ENCODE results near the gene GREB1L. TPM values are rescaled to one million over a fixed set of nuclear protein-coding genes. Genes with fewer than 3 reads are reported as not detected.

GREB1L gene
- total RNA-seq, 6 experiments from 2014 or later = 1.9 to 10.8 (median 2.3) TPM

DNA sequence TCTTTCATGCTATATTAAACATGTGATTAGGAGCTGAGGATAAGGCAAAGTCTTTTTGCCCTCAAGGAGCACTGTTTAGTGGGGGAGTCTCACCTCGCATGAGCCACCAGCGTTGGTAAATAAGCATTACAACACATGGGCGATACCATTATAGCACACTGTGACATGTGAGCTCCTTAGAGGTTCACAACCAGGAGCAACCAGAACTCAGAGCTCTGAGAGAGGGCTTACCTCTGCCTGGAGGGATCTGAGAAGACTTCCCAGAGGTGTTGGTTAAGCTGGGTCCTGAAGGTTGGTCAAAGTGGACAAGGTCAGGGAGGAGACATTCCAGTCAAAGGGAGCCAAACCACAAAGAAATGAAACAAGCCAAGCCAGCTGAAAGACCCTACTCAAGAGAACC is 199.6 kb downstream of the GREB1L start:
- Mint-ChIP-seq H3K27ac (no peak overlapping the region), H3K9me3 (no peaks in the 10 kb centered on the region), H3K4me1 (ENCODE audit: low read depth) (peaks cover 36% of the 10 kb centered on the region), H3K36me3 (ENCODE audit: low read depth) (no peaks in the 10 kb centered on the region), H3K4me3 (no peak overlapping the region), H3K27me3 (ENCODE audit: insufficient read depth) (no peaks in the 10 kb centered on the region; the same call in 1 of the 2 replicates)
- DNase-seq = no peak
- TF ChIP-seq, protein P1, sequence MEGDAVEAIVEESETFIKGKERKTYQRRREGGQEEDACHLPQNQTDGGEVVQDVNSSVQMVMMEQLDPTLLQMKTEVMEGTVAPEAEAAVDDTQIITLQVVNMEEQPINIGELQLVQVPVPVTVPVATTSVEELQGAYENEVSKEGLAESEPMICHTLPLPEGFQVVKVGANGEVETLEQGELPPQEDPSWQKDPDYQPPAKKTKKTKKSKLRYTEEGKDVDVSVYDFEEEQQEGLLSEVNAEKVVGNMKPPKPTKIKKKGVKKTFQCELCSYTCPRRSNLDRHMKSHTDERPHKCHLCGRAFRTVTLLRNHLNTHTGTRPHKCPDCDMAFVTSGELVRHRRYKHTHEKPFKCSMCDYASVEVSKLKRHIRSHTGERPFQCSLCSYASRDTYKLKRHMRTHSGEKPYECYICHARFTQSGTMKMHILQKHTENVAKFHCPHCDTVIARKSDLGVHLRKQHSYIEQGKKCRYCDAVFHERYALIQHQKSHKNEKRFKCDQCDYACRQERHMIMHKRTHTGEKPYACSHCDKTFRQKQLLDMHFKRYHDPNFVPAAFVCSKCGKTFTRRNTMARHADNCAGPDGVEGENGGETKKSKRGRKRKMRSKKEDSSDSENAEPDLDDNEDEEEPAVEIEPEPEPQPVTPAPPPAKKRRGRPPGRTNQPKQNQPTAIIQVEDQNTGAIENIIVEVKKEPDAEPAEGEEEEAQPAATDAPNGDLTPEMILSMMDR (IDR thresholded peaks at IDR 0.05) = no peak

DNA sequence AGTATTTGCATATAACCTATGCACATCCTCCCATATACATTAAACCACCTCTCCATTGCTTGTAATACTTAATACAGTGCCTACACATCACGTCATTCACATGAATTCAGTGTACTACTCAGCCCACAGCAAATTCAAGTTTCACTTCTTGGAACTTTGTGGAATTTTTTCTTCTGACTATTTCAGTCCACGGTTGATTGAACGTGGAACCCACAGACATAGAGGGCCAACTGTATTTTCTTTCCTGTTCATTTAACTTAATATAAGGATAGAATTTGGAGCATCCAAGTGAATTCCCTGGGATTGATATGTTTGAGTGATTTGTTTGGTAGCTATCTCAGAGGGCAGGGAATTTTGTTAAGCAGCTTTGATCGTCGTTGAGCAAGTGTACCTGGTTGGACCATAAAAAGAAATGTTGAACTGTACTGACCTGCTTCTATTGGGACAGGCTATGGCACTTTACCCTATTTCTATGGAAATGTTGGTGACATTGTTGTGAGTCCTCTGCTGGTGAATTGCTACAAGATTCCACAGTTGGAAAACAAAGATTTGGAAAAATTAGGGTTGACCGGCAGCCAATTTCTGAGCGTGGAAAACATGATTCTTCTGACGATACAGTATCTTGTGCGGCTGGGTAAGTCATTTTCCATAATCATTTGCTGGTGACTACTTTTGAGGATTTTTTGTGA is 201.9 kb downstream of the GREB1L start:
- Mint-ChIP-seq H3K27ac (no peak overlapping the region), H3K4me1 (ENCODE audit: low read depth) (peaks cover 41% of the 10 kb centered on the region), H3K4me3 (no peak overlapping the region), H3K27me3 (ENCODE audit: insufficient read depth) (no peaks in the 10 kb centered on the region; the same call in 1 of the 2 replicates), H3K36me3 (ENCODE audit: low read depth) (no peaks in the 10 kb centered on the region), H3K9me3 (no peaks in the 10 kb centered on the region)
- TF ChIP-seq, protein P1 (IDR thresholded peaks at IDR 0.05) = no peak
- no peak for DNase-seq

DNA sequence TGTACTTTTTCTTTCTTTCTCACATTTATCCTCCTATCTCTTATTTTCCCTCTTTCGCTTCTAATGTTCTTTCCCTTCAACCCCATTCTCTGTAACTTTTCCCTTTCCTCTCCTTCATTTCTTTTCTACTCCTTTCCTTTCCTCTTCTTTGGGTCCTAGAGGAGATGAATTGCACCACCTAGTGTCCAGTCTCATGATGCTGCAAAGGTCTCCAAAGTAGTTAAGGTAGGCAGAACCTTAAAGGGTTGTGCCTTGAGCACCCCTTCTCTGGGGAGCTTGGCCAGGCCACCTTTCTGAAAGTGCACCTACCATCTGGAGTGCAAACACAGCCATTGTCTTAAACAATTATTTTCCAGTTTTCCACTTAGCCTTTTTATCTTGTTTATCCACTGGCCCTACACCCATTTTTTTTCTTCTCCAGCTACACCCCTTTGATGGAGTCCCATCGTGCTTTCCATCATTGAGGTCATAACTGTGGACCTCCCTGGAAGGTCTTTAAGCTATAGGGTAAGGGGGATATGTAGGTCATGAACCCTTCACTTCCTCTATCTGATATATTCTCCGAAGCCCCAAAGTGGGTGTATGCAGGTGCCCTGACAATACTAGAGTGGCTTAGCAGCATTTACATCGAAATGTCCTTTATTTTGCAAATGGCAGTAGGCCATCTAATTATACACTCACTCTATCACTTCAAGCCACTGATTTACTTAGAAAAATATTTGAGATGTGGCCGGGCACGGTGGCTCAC is 202.6 kb downstream of the GREB1L start:
- DNase-seq = peak; percentile 48
- Mint-ChIP-seq H3K9me3 (no peaks in the 10 kb centered on the region), H3K4me3 (no peak overlapping the region), H3K27ac (no peak overlapping the region), H3K36me3 (ENCODE audit: low read depth) (no peaks in the 10 kb centered on the region), H3K4me1 (ENCODE audit: low read depth) (peaks cover 34% of the 10 kb centered on the region), H3K27me3 (ENCODE audit: insufficient read depth) (no peaks in the 10 kb centered on the region; the same call in 1 of the 2 replicates)
- TF ChIP-seq, protein P1 (IDR thresholded peaks at IDR 0.05) = peak; percentile 85

DNA sequence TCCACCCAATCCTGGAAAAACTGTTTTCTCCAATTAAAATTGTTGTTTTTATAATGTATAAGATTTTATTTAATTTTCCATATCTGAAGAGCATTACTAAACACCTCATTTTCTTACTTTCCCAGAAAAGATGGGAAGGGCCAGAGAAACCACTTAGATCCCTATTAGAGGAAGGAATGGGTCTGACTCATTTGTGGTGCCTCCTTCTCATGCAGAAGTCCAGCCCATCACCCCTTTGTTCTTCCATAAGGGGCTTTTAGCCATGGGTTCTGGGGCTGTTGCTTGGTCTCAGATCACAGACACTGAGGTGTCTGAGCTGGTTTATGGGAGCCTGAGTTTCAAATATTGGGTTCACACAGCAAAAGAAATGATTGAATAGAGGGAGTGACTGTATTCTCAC is 206.3 kb downstream of the GREB1L start:
- H3K36me3 Mint-ChIP-seq (ENCODE audit: low read depth) = no peaks in the 10 kb centered on the region
- TF ChIP-seq, protein P1 (IDR thresholded peaks at IDR 0.05) = no peak
- peaks cover 4% of the 10 kb centered on the region; the same call in 1 of the 2 replicates for H3K27me3 Mint-ChIP-seq (ENCODE audit: insufficient read depth)
- DNase-seq = no peak
- no peaks in the 10 kb centered on the region for H3K9me3 Mint-ChIP-seq
- peaks cover 41% of the 10 kb centered on the region for H3K4me1 Mint-ChIP-seq (ENCODE audit: low read depth)
- H3K4me3 Mint-ChIP-seq = no peak overlapping the region
- H3K27ac Mint-ChIP-seq = peak overlapping the region; percentile 36; the same call in 1 of the 2 replicates

DNA sequence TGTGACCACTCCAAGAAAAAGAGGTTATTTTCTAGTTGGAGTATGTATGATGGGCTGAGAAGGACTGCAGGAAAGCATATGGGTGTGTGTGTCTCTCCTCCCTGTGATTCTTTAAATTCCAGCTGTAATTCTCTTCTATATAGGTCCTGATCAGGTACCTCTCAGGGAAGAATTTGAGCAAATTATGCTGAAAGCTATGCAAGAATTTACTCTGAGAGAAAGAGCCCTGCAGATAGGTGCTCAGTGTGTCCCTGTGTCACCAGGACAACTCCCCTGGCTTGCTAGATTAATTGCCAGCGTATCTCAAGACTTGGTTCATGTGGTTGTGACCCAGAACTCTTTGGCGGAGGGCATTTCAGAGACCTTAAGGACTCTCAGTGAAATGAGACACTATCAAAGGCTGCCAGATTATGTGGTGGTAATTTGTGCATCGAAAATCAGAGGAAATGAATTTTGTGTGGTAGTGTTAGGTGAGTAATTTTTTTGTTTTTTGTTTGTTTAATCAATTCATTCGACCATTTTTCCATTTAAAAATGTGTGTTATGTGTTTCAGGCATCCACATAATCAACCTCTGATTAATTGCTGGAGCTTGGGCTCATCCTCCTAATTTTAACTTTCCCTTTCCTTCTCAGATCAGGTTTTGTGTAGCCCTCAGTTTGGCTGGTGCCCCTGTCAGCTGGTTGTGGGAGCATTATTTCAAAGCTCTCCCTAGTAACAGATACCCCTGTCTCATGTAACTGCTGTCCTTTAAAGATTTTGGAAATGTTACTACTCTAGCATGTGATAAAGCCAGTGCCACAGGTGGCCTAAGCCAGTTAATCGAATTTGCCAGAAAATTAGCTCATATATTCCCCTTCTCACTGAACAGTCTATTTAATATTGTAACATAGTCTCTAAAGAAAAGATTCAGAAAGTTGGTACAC is 207.6 kb downstream of the GREB1L start:
- Mint-ChIP-seq H3K4me1 (ENCODE audit: low read depth) (peaks cover 41% of the 10 kb centered on the region), H3K27me3 (ENCODE audit: insufficient read depth) (peaks cover 4% of the 10 kb centered on the region; the same call in 1 of the 2 replicates), H3K27ac (no peak overlapping the region), H3K36me3 (ENCODE audit: low read depth) (no peaks in the 10 kb centered on the region), H3K9me3 (no peaks in the 10 kb centered on the region), H3K4me3 (no peak overlapping the region)
- no peak for DNase-seq
- TF ChIP-seq, protein P1 (IDR thresholded peaks at IDR 0.05) = no peak

All from HFFc6 (cell line).